H9 (cell line): ENCODE data around the gene AMOT. TPM values are rescaled to one million over a fixed set of nuclear protein-coding genes. Genes with fewer than 3 reads are reported as not detected.
A peak's percentile ranks its signal among the peaks of the same experiment; 100 is the strongest.

Experiments used
- DNase-seq: peaks from one replicate; pipeline ENCODE4 v3.0.0-alpha.2; 2017
- H2AFZ ChIP-seq: one replicate; pipeline ENCODE4 v1.6.1; 2013; ENCODE audit warnings: mild to moderate bottlenecking, low read length, control low read depth, moderate library complexity
- H2AK5ac ChIP-seq: 2 replicates; pipeline ENCODE4 v1.6.1; 2013; ENCODE audit warnings: low read length, control low read depth, mixed read lengths; ENCODE audit not compliant: insufficient read length
- H2BK120ac ChIP-seq: one replicate; pipeline ENCODE4 v1.6.1; 2013; ENCODE audit warnings: low read depth, mild to moderate bottlenecking, low read length, control low read depth, inconsistent platforms; ENCODE audit not compliant: poor library complexity, severe bottlenecking
- H2BK12ac ChIP-seq: 2 replicates; pipeline ENCODE4 v1.6.1; 2013; ENCODE audit warnings: low read length, control low read depth, mixed read lengths, low read depth; ENCODE audit not compliant: insufficient read length
- H2BK15ac ChIP-seq: 2 replicates; pipeline ENCODE4 v1.6.1; 2013; ENCODE audit warnings: low read depth, low read length, control low read depth
- H2BK20ac ChIP-seq: one replicate; pipeline ENCODE4 v1.6.1; 2013; ENCODE audit warnings: low read depth, mild to moderate bottlenecking, low read length, control low read depth, inconsistent platforms; ENCODE audit not compliant: poor library complexity, severe bottlenecking
- H2BK5ac ChIP-seq: 2 replicates; pipeline ENCODE4 v1.6.1; 2013; ENCODE audit warnings: low read length, control low read depth, mixed read lengths; ENCODE audit not compliant: insufficient read length
- H3K14ac ChIP-seq: 2 replicates; pipeline ENCODE4 v1.6.1; 2013; ENCODE audit warnings: low read length, control low read depth; ENCODE audit not compliant: insufficient read depth
- H3K18ac ChIP-seq: 2 replicates; pipeline ENCODE4 v1.6.1; 2013; ENCODE audit warnings: low read depth, mild to moderate bottlenecking, mixed read lengths, low read length, control low read depth; ENCODE audit not compliant: insufficient read length
- H3K23ac ChIP-seq: 2 replicates; pipeline ENCODE4 v1.6.1; 2013; ENCODE audit warnings: low read length, control low read depth, mixed read lengths, low read depth; ENCODE audit not compliant: insufficient read length
- H3K23me2 ChIP-seq: 2 replicates; pipeline ENCODE4 v1.6.1; 2013; ENCODE audit warnings: low read depth, mild to moderate bottlenecking, mixed read lengths, low read length, control low read depth; ENCODE audit not compliant: insufficient read length, poor library complexity, severe bottlenecking
- H3K27ac ChIP-seq: 2 replicates; pipeline ENCODE4 v1.5.1; 2013; ENCODE audit warnings: low read length, control low read depth, mixed read lengths, low read depth; ENCODE audit not compliant: insufficient read length
- H3K27me3 ChIP-seq: 2 replicates; pipeline ENCODE4 v1.6.1; 2013; ENCODE audit warnings: low read length, control low read depth, inconsistent platforms; ENCODE audit not compliant: insufficient read depth
- H3K4ac ChIP-seq: 2 replicates; pipeline ENCODE4 v1.6.1; 2013; ENCODE audit warnings: low read depth, mild to moderate bottlenecking, control low read depth, inconsistent platforms, low read length, moderate library complexity
- H3K4me1 ChIP-seq: 2 replicates; pipeline ENCODE4 v1.6.1; 2013; ENCODE audit warnings: low read length, control low read depth, inconsistent platforms; ENCODE audit not compliant: insufficient read depth
- H3K4me2 ChIP-seq: 2 replicates; pipeline ENCODE4 v1.6.1; 2013; ENCODE audit warnings: low read length, control low read depth, mixed read lengths; ENCODE audit not compliant: insufficient read length, insufficient read depth
- H3K56ac ChIP-seq: 2 replicates; pipeline ENCODE4 v1.6.1; 2013; ENCODE audit warnings: low read depth, mild to moderate bottlenecking, mixed read lengths, low read length, control low read depth; ENCODE audit not compliant: insufficient read length
- H3K79me1 ChIP-seq: 2 replicates; pipeline ENCODE4 v1.6.1; 2013; ENCODE audit warnings: low read depth, mild to moderate bottlenecking, moderate library complexity, low read length, control low read depth, inconsistent platforms; ENCODE audit not compliant: insufficient read depth, poor library complexity, severe bottlenecking
- H3K79me2 ChIP-seq: 2 replicates; pipeline ENCODE4 v1.6.1; 2013; ENCODE audit warnings: low read length, control low read depth, inconsistent platforms; ENCODE audit not compliant: insufficient read depth
- H3K9ac ChIP-seq: 2 replicates; pipeline ENCODE4 v1.6.1; 2013; ENCODE audit warnings: low read length, control low read depth, mixed read lengths; ENCODE audit not compliant: insufficient read length; ENCODE audit errors: extremely low read depth
- H3K9me3 ChIP-seq: one replicate; pipeline ENCODE4 v1.6.1; 2013; ENCODE audit warnings: low read depth, low read length, inconsistent platforms; ENCODE audit not compliant: control insufficient read depth
- H3T11ph ChIP-seq: one replicate; pipeline ENCODE4 v1.6.1; 2013; ENCODE audit warnings: mild to moderate bottlenecking, low read length, control low read depth, inconsistent platforms
- H4K20me1 ChIP-seq: one replicate; pipeline ENCODE4 v1.6.1; 2013; ENCODE audit not compliant: control insufficient read depth, insufficient read length, insufficient read depth
- H4K5ac ChIP-seq: 2 replicates; pipeline ENCODE4 v1.6.1; 2013; ENCODE audit warnings: low read depth, mild to moderate bottlenecking, mixed read lengths, low read length, control low read depth; ENCODE audit not compliant: insufficient read length
- H4K8ac ChIP-seq: replicated peaks from 2 replicates; pipeline ENCODE4 v1.6.1; 2013; ENCODE audit warnings: low read length, control low read depth, mixed read lengths, low read depth; ENCODE audit not compliant: insufficient read length
- H4K91ac ChIP-seq: 2 replicates; pipeline ENCODE4 v1.6.1; 2013; ENCODE audit warnings: low read depth, mild to moderate bottlenecking, moderate library complexity, mixed read lengths, low read length, control low read depth; ENCODE audit not compliant: insufficient read length
- H3K27ac Mint-ChIP-seq, 3 experiments: 2 replicates in 2 of 3; 3 replicates in 1 of 3; pipeline ENCODE4 v1.8.0; 2020 to 2021; ENCODE audit warnings: mixed read lengths in 3 of 3, mild to moderate bottlenecking in 1 of 3, moderate library complexity in 1 of 3
- H3K27me3 Mint-ChIP-seq: 2 replicates; pipeline ENCODE4 v1.8.0; 2021; ENCODE audit warnings: low read depth, mild to moderate bottlenecking, moderate library complexity, mixed read lengths
- H3K36me3 Mint-ChIP-seq, 3 experiments: 2 replicates in 2 of 3; 3 replicates in 1 of 3; pipeline ENCODE4 v1.8.0; 2020 to 2021; ENCODE audit warnings: low read depth in 3 of 3, mixed read lengths in 3 of 3; ENCODE audit not compliant: insufficient read depth in 1 of 3
- H3K4me1 Mint-ChIP-seq, 2 experiments: 2 replicates each; pipeline ENCODE4 v1.8.0; 2020; ENCODE audit warnings: mixed read lengths in 2 of 2
- H3K4me3 Mint-ChIP-seq, 2 experiments: 2 replicates in 1 of 2; 3 replicates in 1 of 2; pipeline ENCODE4 v1.8.0; 2020 to 2021; ENCODE audit warnings: mild to moderate bottlenecking in 2 of 2, mixed read lengths in 2 of 2, moderate library complexity in 1 of 2
- H3K9me3 Mint-ChIP-seq, 2 experiments: 2 replicates in 1 of 2; 3 replicates in 1 of 2; pipeline ENCODE4 v1.8.0; 2020; ENCODE audit warnings: mild to moderate bottlenecking in 2 of 2, mixed read lengths in 2 of 2, moderate library complexity in 1 of 2
- WGBS: extraction: QIAGEN DNeasy Blood & Tissue Kit; methylation state at CpG from one replicate; pipeline ENCODE4 v1.1.7; 2013; ENCODE audit warnings: missing lambda C conversion rate, low lambda C conversion rate, mixed read lengths; ENCODE audit not compliant: insufficient read length; ENCODE audit errors: extremely low coverage; 5-methylcytosine and 5-hydroxymethylcytosine counted together
- total RNA-seq: library from RNA; stranded (reverse); gene quantifications from 2 replicates; pipeline ENCODE4 v1.2.1, GENCODE V29; 2021
- TF ChIP-seq, protein P1 (sequence below): fragments of 200-600 bp; sonication (generic); conservative IDR thresholded peaks from 3 replicates; pipeline ENCODE4 v1.8.0; 2021; ENCODE audit warnings: antibody characterized with exemption, mild to moderate bottlenecking

The AMOT gene
- total RNA-seq, 1 experiment from 2014 or later, result 17.6 TPM

DNA sequence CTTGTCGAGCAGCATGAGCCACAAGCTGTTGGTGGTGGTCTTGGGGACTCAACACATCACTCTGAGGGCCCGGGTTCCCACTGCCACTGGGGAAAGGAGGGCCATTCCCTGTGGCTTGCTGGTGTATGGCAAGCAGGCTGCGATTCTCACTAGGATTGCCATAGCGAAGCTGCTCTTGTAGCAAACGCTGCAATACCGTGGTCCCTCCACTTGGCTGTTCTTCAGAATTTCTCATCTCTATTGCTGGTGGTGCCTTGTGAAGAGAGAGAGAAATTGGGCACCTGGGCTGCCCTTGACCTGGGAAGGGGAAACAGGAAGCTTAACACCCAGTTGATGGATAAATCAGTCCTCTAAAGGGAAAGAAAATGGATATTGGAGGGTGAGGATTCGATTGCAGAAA lies 17.7 kb downstream of the AMOT start:
- H3K23ac ChIP-seq, result no peak overlapping the region
- no peaks in the 10 kb centered on the region for H3K79me2 ChIP-seq
- no peaks in the 10 kb centered on the region for H3K9me3 ChIP-seq
- Mint-ChIP-seq H3K9me3 (no peaks in the 10 kb centered on the region), H3K4me1 (peaks cover 21 to 26% of the 10 kb centered on the region in 2 experiments), H3K4me3 (no peak overlapping the region), H3K27ac (peak overlapping the region in 1 of 3 experiments; percentile 48; a peak in 1 of 7 replicates), H3K36me3 (no peaks in the 10 kb centered on the region), H3K27me3 (no peaks in the 10 kb centered on the region)
- no peak overlapping the region for H2BK15ac ChIP-seq
- H2AFZ ChIP-seq, result no peak overlapping the region
- H4K20me1 ChIP-seq, result no peaks in the 10 kb centered on the region
- TF ChIP-seq, protein P1, sequence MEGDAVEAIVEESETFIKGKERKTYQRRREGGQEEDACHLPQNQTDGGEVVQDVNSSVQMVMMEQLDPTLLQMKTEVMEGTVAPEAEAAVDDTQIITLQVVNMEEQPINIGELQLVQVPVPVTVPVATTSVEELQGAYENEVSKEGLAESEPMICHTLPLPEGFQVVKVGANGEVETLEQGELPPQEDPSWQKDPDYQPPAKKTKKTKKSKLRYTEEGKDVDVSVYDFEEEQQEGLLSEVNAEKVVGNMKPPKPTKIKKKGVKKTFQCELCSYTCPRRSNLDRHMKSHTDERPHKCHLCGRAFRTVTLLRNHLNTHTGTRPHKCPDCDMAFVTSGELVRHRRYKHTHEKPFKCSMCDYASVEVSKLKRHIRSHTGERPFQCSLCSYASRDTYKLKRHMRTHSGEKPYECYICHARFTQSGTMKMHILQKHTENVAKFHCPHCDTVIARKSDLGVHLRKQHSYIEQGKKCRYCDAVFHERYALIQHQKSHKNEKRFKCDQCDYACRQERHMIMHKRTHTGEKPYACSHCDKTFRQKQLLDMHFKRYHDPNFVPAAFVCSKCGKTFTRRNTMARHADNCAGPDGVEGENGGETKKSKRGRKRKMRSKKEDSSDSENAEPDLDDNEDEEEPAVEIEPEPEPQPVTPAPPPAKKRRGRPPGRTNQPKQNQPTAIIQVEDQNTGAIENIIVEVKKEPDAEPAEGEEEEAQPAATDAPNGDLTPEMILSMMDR, result peak; percentile 52
- no peaks in the 10 kb centered on the region for H3K27me3 ChIP-seq
- H4K8ac ChIP-seq, result no peak overlapping the region
- no peak overlapping the region for H3K4ac ChIP-seq
- WGBS, result no CpG with 5 or more reads among the region's 7 CpGs
- no peaks in the 10 kb centered on the region for H3K79me1 ChIP-seq
- H4K5ac ChIP-seq, result no peak overlapping the region
- H3K56ac ChIP-seq, result no peak overlapping the region
- no peak overlapping the region for H3K4me2 ChIP-seq
- H3K18ac ChIP-seq, result no peak overlapping the region
- no peak overlapping the region for H3T11ph ChIP-seq
- H2BK120ac ChIP-seq, result no peak overlapping the region
- no peak overlapping the region for H2BK12ac ChIP-seq
- H4K91ac ChIP-seq, result no peak overlapping the region
- H3K14ac ChIP-seq, result no peak overlapping the region; the same call in 1 of the 2 replicates
- no peak overlapping the region for H3K27ac ChIP-seq
- H3K23me2 ChIP-seq, result no peaks in the 10 kb centered on the region
- no peak overlapping the region for H2BK5ac ChIP-seq
- no peak overlapping the region for H3K9ac ChIP-seq
- H3K4me1 ChIP-seq, result peaks cover 3% of the 10 kb centered on the region; the same call in 1 of the 2 replicates
- DNase-seq, result peak; percentile 58
- H2AK5ac ChIP-seq, result no peak overlapping the region
- H2BK20ac ChIP-seq, result no peak overlapping the region
